ENCODE measurements around the gene WDR11.

GRCh38 chr10:120824881-120825309 lies 26.3 kb upstream of the WDR11 start:
- TF ChIP-seq POLR2A (IDR thresholded peaks at IDR 0.05): no peak
- TF ChIP-seq CTCF (IDR thresholded peaks at IDR 0.05 in 4 of 5, conservative IDR thresholded peaks at IDR 0.05 in 1 of 5): no peak
